K562 (cell line): ENCODE measurements around the gene GYS1. TPM values are rescaled to one million over a fixed set of nuclear protein-coding genes. Genes with fewer than 3 reads are reported as not detected.

Experiments
- ARID1B ChIP-seq: fragments of 450-650 bp; IDR thresholded peaks from 2 replicates; pipeline ENCODE4 v1.6.1; 2016; ENCODE audit warnings: antibody characterized with exemption, mild to moderate bottlenecking, inconsistent platforms
- BCL6 ChIP-seq: fragments of 250-450 bp; sonication (Bioruptor Pico); IDR thresholded peaks from 2 replicates; pipeline ENCODE4 v1.4.0; 2020
- CXXC5 ChIP-seq: fragments of 250-450 bp; sonication (Bioruptor Pico); IDR thresholded peaks from 2 replicates; pipeline ENCODE4 v1.8.0; 2022; ENCODE audit warnings: inconsistent platforms, mild to moderate bottlenecking, moderate library complexity
- HDAC2 ChIP-seq: fragments of 450-650 bp; IDR thresholded peaks from 2 replicates; pipeline ENCODE4 v1.6.1; 2016; ENCODE audit warnings: mild to moderate bottlenecking
- HLTF ChIP-seq: fragments of 450-650 bp; IDR thresholded peaks from 2 replicates; pipeline ENCODE4 v1.6.1; 2016
- HMG20B ChIP-seq: fragments of 250-450 bp; sonication (Bioruptor Pico); IDR thresholded peaks from 2 replicates; pipeline ENCODE4 v1.5.0; 2021; ENCODE audit warnings: mild to moderate bottlenecking
- MIER1 ChIP-seq: fragments of 450-650 bp; IDR thresholded peaks from 2 replicates; pipeline ENCODE4 v1.6.1; 2016; ENCODE audit warnings: antibody characterized with exemption, mild to moderate bottlenecking, low read depth
- MTA1 ChIP-seq: fragments of 450-650 bp; IDR thresholded peaks from 2 replicates; pipeline ENCODE4 v1.6.1; 2017; ENCODE audit warnings: borderline replicate concordance
- NR2C1 ChIP-seq, 2 experiments: fragments of 450-650 bp; IDR thresholded peaks; 2 replicates each; pipeline ENCODE4 v1.6.1; 2017; ENCODE audit warnings: mild to moderate bottlenecking in 2 of 2, antibody characterized with exemption in 1 of 2, inconsistent platforms in 1 of 2, missing compliant biosample characterization in 1 of 2, missing genetic modification characterization in 1 of 2
- NRF1 ChIP-seq, 2 experiments: fragments of 450-650 bp; IDR thresholded peaks in 1 of 2; conservative IDR thresholded peaks in 1 of 2; 2 replicates each; pipeline ENCODE4 v1.6.1; 2014; ENCODE audit warnings: mild to moderate bottlenecking in 2 of 2
- RNF2 ChIP-seq: sonication (generic); IDR thresholded peaks from 2 replicates; pipeline ENCODE4 v1.6.1; 2016
- SLC30A9 ChIP-seq: fragments of 250-450 bp; sonication (Bioruptor Pico); IDR thresholded peaks from 2 replicates; pipeline ENCODE4 v1.8.0; 2022; ENCODE audit warnings: mild to moderate bottlenecking, moderate library complexity
- SMARCA4 ChIP-seq: fragments of 450-650 bp; IDR thresholded peaks from 2 replicates; pipeline ENCODE4 v1.6.1; 2016
- STAG1 ChIP-seq: sonication (generic); formaldehyde crosslinking; IDR thresholded peaks from 2 replicates; pipeline ENCODE4 v1.5.0; 2020; ENCODE audit warnings: missing genetic modification reagents, borderline replicate concordance
- TAL1 ChIP-seq: fragments of 450-650 bp; IDR thresholded peaks from 2 replicates; pipeline ENCODE4 v1.6.1; 2016; ENCODE audit warnings: mild to moderate bottlenecking
- TFAM ChIP-seq: fragments of 250-450 bp; sonication (Bioruptor Pico); conservative IDR thresholded peaks from 2 replicates; pipeline ENCODE4 v1.5.0; 2021; ENCODE audit warnings: mild to moderate bottlenecking, moderate library complexity
- TOE1 ChIP-seq, 2 experiments: fragments of 450-650 bp in 1 of 2; sonication (generic) in 1 of 2; formaldehyde crosslinking in 1 of 2; IDR thresholded peaks; 2 replicates each; pipeline versions ENCODE4 v1.7.1 to v1.8.0; 2016 to 2022; ENCODE audit warnings: borderline replicate concordance in 2 of 2, mild to moderate bottlenecking in 2 of 2, antibody characterized with exemption in 1 of 2, inconsistent platforms in 1 of 2, low read depth in 1 of 2, missing genetic modification reagents in 1 of 2, moderate library complexity in 1 of 2
- ZBTB33 ChIP-seq: sonication (generic); formaldehyde crosslinking; IDR thresholded peaks from 2 replicates; pipeline ENCODE4 v1.8.1; 2023; ENCODE audit warnings: mild to moderate bottlenecking, missing genetic modification reagents
- ZFP36 ChIP-seq: fragments of 150-350 bp; IDR thresholded peaks from 2 replicates; pipeline ENCODE4 v1.6.1; 2018; ENCODE audit warnings: low read length, low read depth; ENCODE audit not compliant: partially characterized antibody
- ZNF212 ChIP-seq: fragments of 450-650 bp; formaldehyde crosslinking; IDR thresholded peaks from 2 replicates; pipeline ENCODE4 v1.4.0; 2020; ENCODE audit warnings: mild to moderate bottlenecking
- ZNF217 ChIP-seq: sonication (generic); formaldehyde crosslinking; IDR thresholded peaks from 2 replicates; pipeline ENCODE4 v1.8.0; 2022; ENCODE audit warnings: mild to moderate bottlenecking, missing genetic modification reagents
- ZNF324 ChIP-seq: fragments of 250-450 bp; sonication (Bioruptor Pico); IDR thresholded peaks from 2 replicates; pipeline ENCODE4 v1.4.0; 2020; ENCODE audit warnings: mild to moderate bottlenecking
- ZNF592 ChIP-seq: fragments of 450-650 bp; IDR thresholded peaks from 2 replicates; pipeline ENCODE4 v1.6.1; 2017; ENCODE audit warnings: antibody characterized with exemption, mild to moderate bottlenecking
- polyA plus RNA-seq, 8 experiments: library from polyadenylated mRNA; depleted of rRNA in 4 of 8; stranded (reverse) in 5 of 8; unstranded in 3 of 8; fragments of >200 nt; fragmentation: Nextera tagmentation in 2 of 8; fragmentation: Illumina TruSeq in 1 of 8; extraction: Ambion mirVana in 2 of 8; extraction: Trizol in 1 of 8; gene quantifications; 2 replicates each; pipeline versions ENCODE4 v1.2.1 to v1.2.3, GENCODE V29; 2011 to 2014; ENCODE audit warnings: inconsistent platforms in 1 of 8, missing spikeins in 1 of 8
- total RNA-seq, 7 experiments: library from RNA; depleted of rRNA in 6 of 7; stranded (reverse); fragments of >200 nt in 6 of 7; fragmentation: Illumina TruSeq in 2 of 7; extraction: Trizol in 2 of 7; gene quantifications; 2 replicates each; pipeline versions ENCODE4 v1.2.1 to v1.2.3, GENCODE V29; 2011 to 2021; ENCODE audit warnings: low replicate concordance in 1 of 7
- TF ChIP-seq, protein P1 (sequence below): fragments of 450-650 bp; conservative IDR thresholded peaks from 2 replicates; pipeline ENCODE4 v1.6.1; 2016; ENCODE audit warnings: missing genetic modification characterization, low read depth, mild to moderate bottlenecking, missing compliant biosample characterization, moderate library complexity

Gene GYS1
- total and polyA plus RNA-seq, 9 of the 15 experiments (the other 6 are each of a cell fraction or from before 2014, with no cell fraction given), result 1.9 to 31.1 (median 15.2) TPM

DNA sequence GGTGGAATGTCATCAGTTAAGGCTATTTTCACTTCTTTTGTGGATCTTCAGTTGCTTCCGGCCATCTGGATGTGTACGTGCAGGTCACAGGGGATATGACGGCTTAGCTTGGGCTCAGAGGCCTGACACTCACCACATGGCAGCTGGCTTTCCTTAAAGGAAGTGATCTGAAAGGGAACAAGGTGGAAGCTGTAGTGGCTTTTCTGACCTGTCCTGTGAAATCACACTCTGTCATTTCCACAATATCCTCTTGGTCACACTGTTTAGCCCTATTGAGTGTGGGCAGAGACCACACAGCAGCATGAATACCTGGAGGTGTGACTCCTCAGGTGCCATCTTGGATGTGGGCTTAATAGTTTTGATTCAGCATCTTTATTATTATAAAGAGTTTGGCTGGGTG, 43.0 kb downstream of the GYS1 start (continued):
- peak; percentile 47 for TF ChIP-seq ZNF592
- TF ChIP-seq ZNF324 (CRISPR knock-in tag), result no peak
- no peak for TF ChIP-seq ARID1B
- TF ChIP-seq ZBTB33 (CRISPR knock-in tag), result no peak
- TF ChIP-seq SMARCA4, result no peak
- no peak for TF ChIP-seq NRF1 (conservative IDR thresholded peaks at IDR 0.05 in 1 of 2, IDR thresholded peaks at IDR 0.05 in 1 of 2)
- no peak for TF ChIP-seq MTA1
- no peak for TF ChIP-seq STAG1 (CRISPR knock-in tag)
- no peak for TF ChIP-seq ZNF217 (CRISPR knock-in tag)
- TF ChIP-seq MIER1, result no peak
- TF ChIP-seq TAL1, result no peak
- TF ChIP-seq CXXC5 (CRISPR knock-in tag), result 0 out of 2 replicates have a peak, but pooled peaks have one; percentile 10
- no peak for TF ChIP-seq RNF2
- TF ChIP-seq HDAC2, result no peak
- no peak for TF ChIP-seq ZNF212 (CRISPR knock-in tag)
- no peak for TF ChIP-seq HLTF
- TF ChIP-seq SLC30A9 (CRISPR knock-in tag), result no peak
- TF ChIP-seq ZFP36, result no peak
- TF ChIP-seq TFAM (CRISPR knock-in tag), result no peak
- TF ChIP-seq NR2C1 (IDR thresholded peaks at IDR 0.05), result no peak
- TF ChIP-seq NR2C1 (tag; IDR thresholded peaks at IDR 0.05), result peak; percentile 56
- TF ChIP-seq TOE1 (IDR thresholded peaks at IDR 0.05; ENCODE audit: borderline replicate concordance), result no peak
- TF ChIP-seq TOE1 (CRISPR knock-in tag; IDR thresholded peaks at IDR 0.05; ENCODE audit: borderline replicate concordance, low read depth), result no peak
- no peak for TF ChIP-seq HMG20B (CRISPR knock-in tag)
- TF ChIP-seq, protein P1, sequence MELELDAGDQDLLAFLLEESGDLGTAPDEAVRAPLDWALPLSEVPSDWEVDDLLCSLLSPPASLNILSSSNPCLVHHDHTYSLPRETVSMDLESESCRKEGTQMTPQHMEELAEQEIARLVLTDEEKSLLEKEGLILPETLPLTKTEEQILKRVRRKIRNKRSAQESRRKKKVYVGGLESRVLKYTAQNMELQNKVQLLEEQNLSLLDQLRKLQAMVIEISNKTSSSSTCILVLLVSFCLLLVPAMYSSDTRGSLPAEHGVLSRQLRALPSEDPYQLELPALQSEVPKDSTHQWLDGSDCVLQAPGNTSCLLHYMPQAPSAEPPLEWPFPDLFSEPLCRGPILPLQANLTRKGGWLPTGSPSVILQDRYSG (tag), result 0 out of 2 replicates have a peak, but pooled peaks have one; percentile 22
- 0 out of 2 replicates have a peak, but pooled peaks have one; percentile 6 for TF ChIP-seq BCL6 (CRISPR knock-in tag)
- TF ChIP-seq, all 486 proteins: peak for 7
